Right lobe of liver (tissue), 6 donors: ENCODE data around the gene PCK2. TPM values are rescaled to one million over a fixed set of nuclear protein-coding genes. Genes with fewer than 3 reads are reported as not detected.

Source experiments
- ATAC-seq, 4 donors: fragments of 200-7000 bp; cut with Tn5 transposase; one replicate each; pipeline ENCODE4 v1.9.1; 2020; ENCODE audit warnings: mild to moderate bottlenecking in 4 of 4, moderate library complexity in 4 of 4
- DNase-seq, 3 donors: peaks; one replicate each; pipeline ENCODE4 v3.0.0-alpha.2; 2020
- H3K27ac ChIP-seq, 3 donors: fragments of 200-600 bp; one replicate each; pipeline ENCODE4 v1.8.0; 2022
- H3K27me3 ChIP-seq, 2 donors: fragments of 200-600 bp; one replicate each; pipeline ENCODE4 v1.8.0; 2022
- H3K36me3 ChIP-seq, 4 donors: fragments of 200-600 bp; sonication (generic) in 1 of 4; one replicate each; pipeline versions ENCODE4 v1.5.1 to v1.8.0; 2017 to 2022; ENCODE audit warnings: control low read depth in 1 of 4
- H3K4me1 ChIP-seq, 4 donors: fragments of 200-600 bp; sonication (generic) in 1 of 4; one replicate each; pipeline versions ENCODE4 v1.5.1 to v1.8.0; 2017 to 2022; ENCODE audit warnings: control low read depth in 1 of 4
- H3K4me3 ChIP-seq, 3 donors: fragments of 200-600 bp; one replicate each; pipeline ENCODE4 v1.8.0; 2022
- H3K9me3 ChIP-seq, 4 donors: fragments of 200-600 bp; sonication (generic) in 1 of 4; one replicate each; pipeline versions ENCODE4 v1.5.1 to v1.8.0; 2017 to 2022; ENCODE audit warnings: control low read depth in 1 of 4
- CTCF ChIP-seq, 4 donors: fragments of 200-600 bp in 3 of 4; fragments of 450-650 bp in 1 of 4; IDR thresholded peaks; one replicate each; pipeline versions ENCODE4 v1.5.1 to v1.8.0; 2016 to 2022; ENCODE audit warnings: antibody characterized with exemption in 4 of 4, mild to moderate bottlenecking in 2 of 4
- POLR2A ChIP-seq: fragments of 450-650 bp; IDR thresholded peaks from one replicate; pipeline ENCODE4 v1.6.1; 2017; ENCODE audit warnings: antibody characterized with exemption, mild to moderate bottlenecking
- WGBS: methylation state at CpG from one replicate; pipeline ENCODE4 v1.1.6; 2018; ENCODE audit warnings: low coverage, low lambda C conversion rate; ENCODE audit not compliant: insufficient coverage; ENCODE audit errors: missing lambda C conversion rate; 5-methylcytosine and 5-hydroxymethylcytosine counted together
- intact Hi-C, 2 donors: fragments of 100-400 bp; cut with DNase I; formaldehyde crosslinking; loops; one replicate each; pipeline versions ENCODE4 v1.11.2 to v1.14.1; 2022
- total RNA-seq, 6 experiments: library from RNA; depleted of rRNA in 2 of 6; stranded (reverse); fragments of >200 nt in 2 of 6; fragmentation: NEBNext Ultra II Directional in 3 of 6; extraction: Animal tissue kit (Norgen Biotek cat#: 25700) in 3 of 6; gene quantifications; one replicate each; pipeline versions ENCODE4 v1.1.0 to v1.2.4, GENCODE V29; 2016 to 2023
- donor health status: DM: no; HTN: yes; CAD: no.
- donor health status: DM: no; HTN: no; CAD: no.
- donor health status: DM: no; HTN: no; CAD: no.
- donor health status: DM: no; HTN: yes; CAD: no.
- donor health status: DM: no; HTN: yes; CAD: no.

Gene PCK2
- total RNA-seq, 6 experiments from 2014 or later = 124 to 615 (median 240) TPM

GRCh38 chr14:24060984-24061913 lies 32.9 kb upstream of the PCK2 start:
- Histone ChIP-seq H3K36me3 (no peaks in the 10 kb centered on the region), H3K27me3 (no peaks in the 10 kb centered on the region), H3K4me3 (no peak overlapping the region), H3K4me1 (peaks cover 0 to 69% (median 24%) of the 10 kb centered on the region in 4 donors), H3K27ac (peak overlapping the region; percentile 29 to 83 (median 77)), H3K9me3 (no peaks in the 10 kb centered on the region)
- intact Hi-C loops = loop anchor here in 1 of 2 donors (10.0 kb wide), 1 partner anchor 104 kb away; the partner anchor contains the start of gene IRF9
- DNase-seq = peak; percentile 64 to 93 (median 84)
- ATAC-seq = peak; percentile 73 to 84 (median 79)
- TF ChIP-seq CTCF (IDR thresholded peaks at IDR 0.05) (no peak), POLR2A (no peak)
- 18% methylated on average over 4 of the region's 7 CpGs for WGBS

GRCh38 chr14:24062216-24062980 lies 31.7 kb upstream of the PCK2 start:
- no peaks in the 10 kb centered on the region for H3K36me3 ChIP-seq
- H3K27ac ChIP-seq = peak overlapping the region in 2 of 3 donors; percentile 77 to 83
- no peaks in the 10 kb centered on the region for H3K27me3 ChIP-seq
- H3K9me3 ChIP-seq = no peaks in the 10 kb centered on the region
- peaks cover 0 to 65% (median 25%) of the 10 kb centered on the region in 4 donors for H3K4me1 ChIP-seq
- H3K4me3 ChIP-seq = no peak overlapping the region
- intact Hi-C loops = loop anchor here in 1 of 2 donors (10.0 kb wide), 1 partner anchor 102 kb away; the partner anchor contains the start of gene IRF9
- TF ChIP-seq CTCF (IDR thresholded peaks at IDR 0.05) (no peak), POLR2A (no peak)
- ATAC-seq = no peak
- 54% methylated on average over 2 of the region's 14 CpGs for WGBS
- no peak for DNase-seq

DNA sequence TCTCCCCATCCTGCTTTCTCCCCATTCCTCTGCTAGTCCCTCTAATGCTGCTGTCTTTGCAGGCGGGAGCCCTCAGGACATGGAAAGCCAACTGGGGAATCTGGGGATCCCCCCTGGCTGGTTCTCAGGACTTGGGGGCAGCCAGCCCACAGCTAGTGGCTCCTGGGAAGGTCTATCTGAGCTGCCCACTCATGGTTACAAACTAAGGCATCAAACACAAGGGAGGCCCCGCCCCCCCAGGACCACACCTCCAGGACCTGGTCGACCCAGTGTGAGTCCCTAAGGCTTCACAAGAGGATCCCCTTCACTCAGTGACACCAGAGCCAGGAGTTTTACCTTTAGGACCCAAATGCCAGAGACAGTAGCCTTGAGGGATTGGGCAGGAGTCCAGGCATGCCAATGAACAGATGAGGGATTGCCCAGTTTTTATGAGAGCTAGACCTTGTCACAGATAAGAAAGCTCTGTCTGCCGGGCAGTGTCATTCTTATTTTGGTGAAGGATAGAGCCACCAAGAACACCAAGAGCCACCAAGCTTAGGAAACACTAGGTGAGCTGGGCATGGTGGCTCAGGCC lies 30.8 kb upstream of the PCK2 start:
- Histone ChIP-seq H3K27ac (peak overlapping the region in 2 of 3 donors; percentile 77 to 83), H3K36me3 (no peaks in the 10 kb centered on the region), H3K4me3 (no peak overlapping the region), H3K4me1 (peaks cover 0 to 67% (median 29%) of the 10 kb centered on the region in 4 donors), H3K9me3 (no peaks in the 10 kb centered on the region), H3K27me3 (no peaks in the 10 kb centered on the region)
- intact Hi-C loops = loop anchor here in 1 of 2 donors (10.0 kb wide), 1 partner anchor 101 kb away; the partner anchor contains the start of gene IRF9
- no peak for TF ChIP-seq CTCF (IDR thresholded peaks at IDR 0.05)
- TF ChIP-seq POLR2A = no peak
- ATAC-seq (no peak), DNase-seq (no peak)
- WGBS = 44% methylated on average over 3 of the region's 4 CpGs

DNA sequence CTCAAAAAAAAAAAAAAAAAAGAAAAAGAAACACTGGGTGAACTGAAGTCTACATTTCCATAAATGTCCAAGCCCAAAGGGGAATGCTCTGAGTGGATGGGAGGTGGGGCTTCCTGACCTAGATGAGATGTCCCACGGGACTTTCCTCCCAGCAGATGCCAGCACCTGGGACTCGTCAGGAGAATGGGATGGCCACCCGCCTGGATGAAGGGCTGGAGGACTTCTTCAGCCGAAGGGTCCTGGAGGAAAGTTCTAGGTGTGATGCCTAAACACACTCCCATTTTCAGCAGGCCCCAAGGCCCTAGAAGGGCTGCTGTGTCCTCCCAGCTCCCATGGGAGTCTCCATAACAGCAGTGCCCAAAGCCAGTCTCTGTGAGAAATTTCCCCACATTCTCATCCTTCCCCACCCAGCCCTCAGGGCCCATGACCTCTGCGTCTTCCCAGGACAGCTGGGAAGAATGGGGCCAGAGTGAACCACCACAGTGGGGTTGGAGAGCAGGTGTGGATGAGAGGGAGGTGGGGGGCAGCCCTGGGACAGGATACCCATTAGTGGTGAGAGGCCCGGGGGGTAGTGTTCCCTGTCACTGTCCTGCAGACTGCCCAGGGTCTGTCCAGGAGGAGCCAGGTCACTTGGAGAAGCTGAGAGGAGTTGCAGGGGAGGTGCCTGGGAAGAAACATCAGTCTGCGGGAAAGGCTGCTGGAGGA lies 29.9 kb upstream of the PCK2 start:
- H3K4me1 ChIP-seq = peaks cover 0 to 71% (median 26%) of the 10 kb centered on the region in 4 donors
- H3K27ac ChIP-seq = peak overlapping the region in 2 of 3 donors; percentile 33 to 77
- DNase-seq = peak in 1 of 3 donors; percentile 65
- intact Hi-C loops = loop anchor here in 1 of 2 donors (10.0 kb wide), 1 partner anchor 101 kb away; the partner anchor contains the start of gene IRF9
- peak in 1 of 4 donors; percentile 7 for ATAC-seq
- TF ChIP-seq CTCF (IDR thresholded peaks at IDR 0.05) (no peak), POLR2A (no peak)
- H3K36me3 ChIP-seq = no peaks in the 10 kb centered on the region
- H3K9me3 ChIP-seq = no peaks in the 10 kb centered on the region
- 59% methylated on average over 3 of the region's 7 CpGs for WGBS
- H3K4me3 ChIP-seq = no peak overlapping the region
- no peaks in the 10 kb centered on the region for H3K27me3 ChIP-seq
